ENCODE data around the gene MUC5B.

MUC5B gene

DNA sequence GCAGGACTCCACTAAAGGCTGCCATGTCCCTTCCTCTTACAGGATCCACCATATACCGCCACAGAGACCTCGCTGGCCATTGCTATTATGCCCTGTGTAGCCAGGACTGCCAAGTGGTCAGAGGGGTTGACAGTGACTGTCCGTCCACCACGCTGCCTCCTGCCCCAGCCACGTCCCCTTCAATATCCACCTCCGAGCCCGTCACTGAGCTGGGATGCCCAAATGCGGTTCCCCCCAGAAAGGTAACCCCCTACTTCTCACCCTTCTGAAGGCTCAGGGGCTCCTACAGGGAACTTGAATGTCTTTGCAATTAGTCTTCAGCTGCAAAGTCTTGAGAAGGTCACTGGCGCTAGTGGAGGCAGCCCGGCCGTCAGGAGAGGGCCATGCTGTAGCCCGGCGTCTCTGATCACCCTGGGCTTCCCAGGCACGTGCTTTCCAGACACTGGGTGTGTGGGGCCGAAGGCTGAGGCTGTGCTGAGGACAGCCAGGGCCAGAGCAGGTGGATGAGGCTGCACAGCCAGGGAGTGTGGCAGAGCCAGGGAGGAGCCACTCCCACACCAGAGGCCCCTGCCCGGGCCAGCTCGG is 30.0 kb upstream of the MUC5B start:
- DNase-seq = no peak

DNA sequence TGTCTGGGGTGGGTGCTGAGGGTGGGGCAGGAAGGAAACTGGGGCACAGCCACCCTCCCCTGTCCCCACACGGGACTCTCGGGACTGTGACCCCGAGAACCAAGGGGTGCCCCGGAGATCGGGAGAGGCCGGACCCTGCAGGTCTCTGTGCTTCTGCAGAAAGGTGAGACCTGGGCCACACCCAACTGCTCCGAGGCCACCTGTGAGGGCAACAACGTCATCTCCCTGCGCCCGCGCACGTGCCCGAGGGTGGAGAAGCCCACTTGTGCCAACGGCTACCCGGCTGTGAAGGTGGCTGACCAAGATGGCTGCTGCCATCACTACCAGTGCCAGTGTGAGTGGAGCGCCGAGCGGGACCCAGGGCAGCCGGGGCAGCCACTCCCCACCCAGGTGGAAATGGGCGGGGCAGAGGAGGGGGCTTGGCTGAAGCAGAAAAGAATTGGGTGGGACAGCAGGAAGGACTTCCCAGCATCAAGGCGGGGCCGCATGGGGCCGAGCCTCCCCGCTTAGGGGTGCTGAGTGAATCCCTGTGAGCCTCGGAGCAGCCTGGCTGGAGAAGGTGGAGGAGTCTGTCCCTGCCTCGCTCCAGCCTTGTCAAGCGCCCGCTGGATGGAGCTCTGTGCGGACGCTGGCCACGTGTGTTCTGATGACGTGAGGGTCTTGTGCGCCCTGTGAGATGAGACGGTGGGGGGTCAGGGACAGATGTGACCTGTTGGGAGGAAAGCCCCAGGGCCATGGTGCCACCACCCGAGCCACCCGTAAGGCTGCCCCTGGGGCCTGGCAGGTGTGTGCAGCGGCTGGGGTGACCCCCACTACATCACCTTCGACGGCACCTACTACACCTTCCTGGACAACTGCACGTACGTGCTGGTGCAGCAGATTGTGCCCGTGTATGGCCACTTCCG is 29.3 kb upstream of the MUC5B start:
- DNase-seq = no peak

DNA sequence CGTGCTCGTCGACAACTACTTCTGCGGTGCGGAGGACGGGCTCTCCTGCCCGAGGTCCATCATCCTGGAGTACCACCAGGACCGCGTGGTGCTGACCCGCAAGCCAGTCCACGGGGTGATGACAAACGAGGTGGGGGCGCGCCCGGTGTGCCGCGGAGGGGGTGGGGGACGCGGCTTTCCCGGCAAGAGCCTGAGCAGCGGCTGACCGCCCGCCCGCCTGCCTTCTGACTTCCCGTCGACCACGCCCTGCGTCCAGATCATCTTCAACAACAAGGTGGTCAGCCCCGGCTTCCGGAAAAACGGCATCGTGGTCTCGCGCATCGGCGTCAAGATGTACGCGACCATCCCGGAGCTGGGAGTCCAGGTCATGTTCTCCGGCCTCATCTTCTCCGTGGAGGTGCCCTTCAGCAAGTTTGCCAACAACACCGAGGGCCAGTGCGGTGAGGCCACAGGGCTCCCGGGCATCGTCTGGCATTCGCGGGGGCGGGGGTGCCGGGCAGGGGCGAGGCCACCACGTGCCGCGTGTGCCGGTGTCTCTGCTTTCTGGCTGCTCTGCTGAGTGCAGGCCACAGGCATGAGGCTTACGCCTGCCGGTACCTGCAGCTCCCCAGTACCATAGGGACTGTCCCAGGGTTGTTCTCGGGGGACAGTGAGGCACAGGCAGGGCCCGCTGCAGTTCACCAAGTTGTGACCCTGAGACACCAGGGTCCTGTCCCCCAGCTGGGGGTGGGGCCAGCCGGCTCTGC is 28.5 kb upstream of the MUC5B start:
- DNase-seq = no peak

DNA sequence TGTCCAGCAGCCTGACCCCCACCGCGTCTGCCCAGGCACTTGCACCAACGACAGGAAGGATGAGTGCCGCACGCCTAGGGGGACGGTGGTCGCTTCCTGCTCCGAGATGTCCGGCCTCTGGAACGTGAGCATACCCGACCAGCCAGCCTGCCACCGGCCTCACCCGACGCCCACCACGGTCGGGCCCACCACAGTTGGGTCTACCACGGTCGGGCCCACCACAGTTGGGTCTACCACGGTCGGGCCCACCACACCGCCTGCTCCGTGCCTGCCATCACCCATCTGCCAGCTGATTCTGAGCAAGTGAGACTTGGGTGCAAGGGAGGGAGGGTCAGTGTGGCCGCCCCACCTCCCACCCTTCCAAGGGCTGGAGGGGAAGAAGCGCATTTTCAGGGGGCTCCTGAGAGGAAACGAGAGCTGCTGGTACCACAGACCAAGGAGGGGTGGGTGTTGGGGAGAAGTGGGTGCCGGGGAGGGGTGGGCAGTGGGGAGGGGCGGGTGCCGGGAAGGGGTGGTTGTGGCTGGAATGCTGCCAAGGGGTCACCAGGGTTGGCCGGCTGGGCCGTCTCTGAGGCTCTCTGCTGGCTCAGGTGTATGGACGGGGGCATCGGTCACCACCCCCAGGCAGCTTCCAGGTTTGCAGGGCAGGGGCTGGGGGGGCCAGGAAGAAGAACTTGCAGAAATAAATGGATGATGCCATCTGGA is 27.7 kb upstream of the MUC5B start:
- DNase-seq = no peak

DNA sequence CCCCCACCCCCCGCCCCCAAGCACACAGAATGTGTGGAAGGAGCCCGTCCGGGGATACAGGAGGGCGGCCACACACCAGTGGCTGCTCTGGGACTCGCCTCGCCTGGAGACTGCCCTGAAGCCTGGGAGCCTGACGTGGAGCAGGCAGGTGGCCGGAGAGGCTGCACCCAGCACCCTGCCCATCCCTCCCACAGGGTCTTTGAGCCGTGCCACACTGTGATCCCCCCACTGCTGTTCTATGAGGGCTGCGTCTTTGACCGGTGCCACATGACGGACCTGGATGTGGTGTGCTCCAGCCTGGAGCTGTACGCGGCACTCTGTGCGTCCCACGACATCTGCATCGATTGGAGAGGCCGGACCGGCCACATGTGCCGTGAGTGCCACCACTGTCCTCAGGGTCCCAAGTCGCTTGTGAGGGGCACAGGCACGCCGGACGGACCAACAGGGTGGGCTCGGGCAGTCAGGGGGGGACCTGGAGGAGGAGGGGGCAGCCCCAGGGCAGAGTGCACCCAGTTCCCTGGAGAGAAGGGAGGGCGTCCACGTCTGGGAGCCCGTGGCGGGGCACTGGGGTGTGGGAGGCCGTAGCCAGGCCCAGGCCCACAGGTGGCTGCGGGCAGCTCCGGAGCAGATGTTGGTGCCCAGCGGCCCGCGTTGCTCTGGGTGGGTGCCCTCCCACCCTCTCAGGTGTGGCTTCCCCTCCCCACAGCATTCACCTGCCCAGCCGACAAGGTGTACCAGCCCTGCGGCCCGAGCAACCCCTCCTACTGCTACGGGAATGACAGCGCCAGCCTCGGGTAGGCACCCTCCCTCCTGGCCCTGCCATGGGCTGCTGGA is 27.0 kb upstream of the MUC5B start:
- DNase-seq = no peak

DNA sequence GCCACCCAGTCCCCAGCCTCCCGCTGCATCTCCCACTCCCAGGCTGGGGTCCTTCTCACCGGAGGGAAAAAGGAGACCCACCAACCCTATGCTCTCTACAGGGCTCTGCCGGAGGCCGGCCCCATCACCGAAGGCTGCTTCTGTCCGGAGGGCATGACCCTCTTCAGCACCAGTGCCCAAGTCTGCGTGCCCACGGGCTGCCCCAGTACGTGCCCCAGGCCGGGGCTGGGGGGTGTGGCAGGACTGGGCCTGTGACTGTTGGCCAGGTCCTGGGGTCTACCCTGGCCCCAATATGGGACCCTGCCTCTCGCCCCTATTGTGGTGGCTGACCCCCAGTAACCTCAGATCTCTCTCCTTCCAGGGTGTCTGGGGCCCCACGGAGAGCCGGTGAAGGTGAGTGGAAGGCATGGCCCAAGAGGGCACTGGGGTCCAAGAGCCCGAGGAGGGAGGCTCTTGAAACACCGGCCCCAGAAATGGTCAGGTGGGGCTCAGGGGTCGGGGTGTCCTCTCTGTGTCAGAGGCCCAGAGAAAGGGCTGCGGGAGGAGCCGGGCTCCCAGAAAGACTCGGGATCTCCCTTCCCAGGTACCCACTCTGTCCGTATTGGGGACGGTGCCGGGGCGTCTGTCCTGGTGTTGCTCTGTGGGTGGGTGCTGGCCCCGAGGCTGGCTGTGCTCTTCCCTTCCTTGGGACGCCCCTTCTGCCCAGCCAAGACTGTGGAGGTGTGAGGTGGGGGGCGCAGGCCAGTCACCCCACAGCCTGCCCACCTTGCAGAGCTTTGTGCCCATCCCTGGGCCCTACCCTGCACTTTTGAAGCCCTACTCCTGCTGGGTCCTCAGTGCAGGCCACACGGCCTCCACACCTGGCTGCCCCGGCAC is 26.1 kb upstream of the MUC5B start:
- no peak for DNase-seq

DNA sequence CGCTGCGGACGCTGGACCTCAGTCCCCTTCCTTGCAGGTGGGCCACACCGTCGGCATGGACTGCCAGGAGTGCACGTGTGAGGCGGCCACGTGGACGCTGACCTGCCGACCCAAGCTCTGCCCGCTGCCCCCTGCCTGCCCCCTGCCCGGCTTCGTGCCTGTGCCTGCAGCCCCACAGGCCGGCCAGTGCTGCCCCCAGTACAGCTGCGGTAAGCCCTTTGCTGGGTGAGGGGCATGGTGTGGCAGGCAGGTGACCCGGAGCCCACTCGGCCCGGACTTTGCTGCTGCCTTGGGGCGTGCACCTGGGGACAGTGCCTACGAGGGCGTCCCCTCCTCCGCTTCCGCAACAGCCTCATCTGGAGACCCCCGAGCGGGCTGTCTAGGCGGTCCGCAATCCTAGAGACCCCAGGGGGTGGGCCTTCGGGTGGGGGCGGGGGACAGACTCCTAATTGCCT is 25.4 kb upstream of the MUC5B start:
- DNase-seq = no peak

DNA sequence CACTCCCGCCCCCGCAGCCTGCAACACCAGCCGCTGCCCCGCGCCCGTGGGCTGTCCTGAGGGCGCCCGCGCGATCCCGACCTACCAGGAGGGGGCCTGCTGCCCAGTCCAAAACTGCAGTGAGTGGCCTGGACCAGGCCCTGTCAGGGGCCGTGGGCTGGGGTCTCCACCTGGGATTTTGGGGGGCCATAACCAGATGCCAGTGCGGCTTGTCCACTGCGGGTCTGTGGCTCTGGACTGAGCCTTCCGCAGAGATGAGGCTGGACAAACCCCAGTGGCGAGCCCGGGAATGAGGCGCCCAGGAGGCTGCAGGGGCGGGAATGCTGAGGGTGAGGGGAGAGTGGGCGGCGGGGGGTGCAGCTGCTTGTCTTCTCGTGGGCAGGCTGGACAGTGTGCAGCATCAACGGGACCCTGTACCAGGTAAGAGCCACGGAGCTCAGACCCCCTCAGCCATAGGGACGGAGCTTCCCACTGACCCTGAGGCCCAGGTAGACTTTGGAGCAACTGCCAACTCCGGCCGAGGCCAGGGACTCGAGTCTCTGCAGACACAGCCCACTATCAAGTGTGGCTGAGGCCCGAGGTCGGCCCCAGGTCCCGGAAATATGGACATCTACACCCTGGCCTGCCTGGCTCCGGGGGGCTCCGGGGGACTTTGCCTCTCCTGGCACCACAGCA is 24.8 kb upstream of the MUC5B start:
- no peak for DNase-seq

DNA sequence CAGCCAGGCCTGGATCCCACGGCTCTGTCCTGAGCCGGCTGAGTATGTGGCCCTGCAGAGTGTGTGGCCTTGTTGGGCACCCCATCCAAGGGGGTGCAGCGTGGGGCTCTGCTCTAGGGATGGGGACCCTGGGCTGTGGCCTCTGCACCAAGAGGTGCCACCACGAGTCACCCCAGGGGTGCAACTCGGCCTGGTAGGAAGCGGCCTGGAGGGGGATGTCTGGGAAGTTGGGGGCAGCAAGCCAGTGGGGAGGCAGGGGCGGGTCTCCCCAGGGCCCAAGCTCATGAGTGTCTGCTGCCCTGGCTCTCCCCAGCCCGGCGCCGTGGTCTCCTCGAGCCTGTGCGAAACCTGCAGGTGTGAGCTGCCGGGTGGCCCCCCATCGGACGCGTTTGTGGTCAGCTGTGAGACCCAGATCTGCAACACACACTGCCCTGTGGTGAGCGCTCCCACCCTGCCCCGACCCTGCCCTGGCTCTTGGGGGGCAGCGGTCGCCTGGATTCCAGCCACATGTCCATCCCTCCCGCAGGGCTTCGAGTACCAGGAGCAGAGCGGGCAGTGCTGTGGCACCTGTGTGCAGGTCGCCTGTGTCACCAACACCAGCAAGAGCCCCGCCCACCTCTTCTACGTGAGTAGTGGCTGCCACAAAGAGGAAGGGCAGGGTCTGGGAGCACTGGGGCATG is 24.2 kb upstream of the MUC5B start:
- no peak for DNase-seq

DNA sequence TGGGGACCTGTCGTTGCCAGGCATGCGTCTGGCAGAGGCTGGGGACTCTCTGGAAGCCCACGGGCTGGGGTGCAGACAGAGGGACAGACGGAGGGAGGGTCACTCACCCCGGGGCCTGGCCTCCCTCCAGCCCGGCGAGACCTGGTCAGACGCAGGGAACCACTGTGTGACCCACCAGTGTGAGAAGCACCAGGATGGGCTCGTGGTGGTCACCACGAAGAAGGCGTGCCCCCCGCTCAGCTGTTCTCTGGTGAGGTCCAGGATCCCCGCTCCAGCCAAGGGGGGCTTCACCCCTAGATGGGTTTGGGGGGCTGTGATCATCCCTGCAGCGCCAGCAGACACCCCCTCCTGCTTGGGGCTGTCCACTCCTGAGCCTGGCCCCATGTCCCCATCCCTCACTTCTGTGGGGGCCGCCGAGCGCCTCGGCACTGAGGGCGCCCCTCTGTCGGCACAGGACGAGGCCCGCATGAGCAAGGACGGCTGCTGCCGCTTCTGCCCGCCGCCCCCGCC is 23.6 kb upstream of the MUC5B start:
- no peak for DNase-seq

DNA sequence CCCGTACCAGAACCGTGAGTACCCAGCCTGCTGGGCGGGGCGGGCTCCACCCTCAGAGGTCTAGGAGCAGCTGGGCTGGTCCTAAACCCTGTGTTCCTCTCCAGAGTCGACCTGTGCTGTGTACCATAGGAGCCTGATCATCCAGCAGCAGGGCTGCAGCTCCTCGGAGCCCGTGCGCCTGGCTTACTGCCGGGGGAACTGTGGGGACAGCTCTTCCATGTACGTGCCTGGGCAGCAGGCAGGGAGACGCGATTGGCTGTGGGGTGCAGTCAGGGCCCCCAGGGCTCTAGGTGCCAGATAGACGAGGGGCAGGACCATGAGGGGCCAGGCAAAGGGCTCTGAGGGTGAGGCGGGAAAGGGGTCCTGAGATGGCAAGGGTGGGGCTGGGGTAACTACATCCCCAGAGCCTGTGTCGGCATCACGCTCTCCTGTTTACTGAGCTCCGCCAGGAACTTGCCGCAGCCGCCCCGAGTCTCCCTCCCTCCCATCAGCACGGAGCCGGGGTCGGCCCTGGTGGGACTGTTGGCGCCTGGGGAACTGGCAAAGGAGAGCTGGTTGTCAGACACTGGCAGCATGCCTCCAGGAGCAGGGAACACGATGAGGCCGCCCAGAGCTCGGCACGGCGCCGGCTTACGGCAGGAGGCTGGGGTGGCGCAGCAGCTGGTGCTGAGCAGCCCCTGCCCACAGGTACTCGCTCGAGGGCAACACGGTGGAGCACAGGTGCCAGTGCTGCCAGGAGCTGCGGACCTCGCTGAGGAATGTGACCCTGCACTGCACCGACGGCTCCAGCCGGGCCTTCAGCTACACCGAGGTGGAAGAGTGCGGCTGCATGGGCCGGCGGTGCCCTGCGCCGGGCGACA is 22.9 kb upstream of the MUC5B start:
- no peak for DNase-seq

DNA sequence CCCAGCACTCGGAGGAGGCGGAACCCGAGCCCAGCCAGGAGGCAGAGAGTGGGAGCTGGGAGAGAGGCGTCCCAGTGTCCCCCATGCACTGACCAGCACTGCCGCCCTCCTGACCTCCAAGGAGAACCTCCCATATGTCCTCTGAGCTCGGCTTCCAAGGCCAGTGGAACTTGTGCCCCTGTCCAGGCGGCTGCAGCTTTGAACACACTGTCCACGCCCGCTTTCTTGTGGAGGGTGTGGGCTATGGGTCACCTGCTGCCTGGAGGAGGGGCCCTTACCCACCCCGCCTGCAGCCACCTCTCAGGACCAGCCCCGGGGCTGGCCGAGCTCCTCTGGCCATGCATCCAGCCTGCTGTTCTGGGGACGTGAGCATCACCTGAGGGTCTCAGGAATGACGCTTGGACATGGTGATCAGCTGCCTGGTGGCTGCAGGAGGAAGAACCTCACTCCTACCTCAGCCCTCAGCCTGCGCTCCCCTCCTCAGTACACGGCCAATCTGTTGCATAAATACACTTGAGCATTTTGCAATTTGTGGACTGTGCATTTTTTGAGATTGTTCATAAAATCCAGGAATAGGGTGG is 22.2 kb upstream of the MUC5B start:
- DNase-seq = no peak

DNA sequence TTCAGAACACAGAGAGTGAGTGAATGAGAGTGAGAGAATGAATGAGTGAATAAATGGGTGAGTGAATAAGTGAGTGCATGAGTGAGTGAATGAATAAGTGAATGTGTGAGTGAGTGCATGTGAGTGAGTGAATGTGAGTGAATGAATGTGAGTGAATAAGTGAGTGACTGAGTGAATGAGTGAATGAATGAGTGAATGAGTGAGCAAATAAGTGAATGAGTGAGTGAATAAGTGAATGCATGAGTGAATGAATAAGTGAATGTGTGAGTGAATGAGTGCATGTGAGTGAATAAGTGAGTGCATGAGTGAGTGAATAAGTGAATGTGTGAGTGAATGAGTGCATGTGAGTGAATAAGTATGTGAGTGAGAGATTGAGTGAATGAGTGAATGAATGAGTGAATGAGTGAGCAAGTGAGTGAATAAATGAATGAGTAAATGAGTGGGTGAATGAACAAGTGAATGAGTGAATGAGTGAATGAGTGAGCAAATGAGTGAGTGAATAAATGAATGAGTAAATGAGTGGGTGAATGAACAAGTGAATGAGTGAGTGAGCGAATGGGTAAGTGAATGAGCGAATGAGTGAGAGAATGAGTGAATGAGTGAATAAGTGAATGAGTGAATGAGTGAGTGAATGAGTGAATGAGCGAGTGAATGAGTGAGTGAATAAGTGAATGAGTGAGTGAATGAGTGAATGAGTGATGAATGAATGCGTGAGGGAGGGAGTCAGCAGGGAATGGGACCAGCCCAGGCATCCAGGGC is 21.3 kb upstream of the MUC5B start:
- no peak for DNase-seq

DNA sequence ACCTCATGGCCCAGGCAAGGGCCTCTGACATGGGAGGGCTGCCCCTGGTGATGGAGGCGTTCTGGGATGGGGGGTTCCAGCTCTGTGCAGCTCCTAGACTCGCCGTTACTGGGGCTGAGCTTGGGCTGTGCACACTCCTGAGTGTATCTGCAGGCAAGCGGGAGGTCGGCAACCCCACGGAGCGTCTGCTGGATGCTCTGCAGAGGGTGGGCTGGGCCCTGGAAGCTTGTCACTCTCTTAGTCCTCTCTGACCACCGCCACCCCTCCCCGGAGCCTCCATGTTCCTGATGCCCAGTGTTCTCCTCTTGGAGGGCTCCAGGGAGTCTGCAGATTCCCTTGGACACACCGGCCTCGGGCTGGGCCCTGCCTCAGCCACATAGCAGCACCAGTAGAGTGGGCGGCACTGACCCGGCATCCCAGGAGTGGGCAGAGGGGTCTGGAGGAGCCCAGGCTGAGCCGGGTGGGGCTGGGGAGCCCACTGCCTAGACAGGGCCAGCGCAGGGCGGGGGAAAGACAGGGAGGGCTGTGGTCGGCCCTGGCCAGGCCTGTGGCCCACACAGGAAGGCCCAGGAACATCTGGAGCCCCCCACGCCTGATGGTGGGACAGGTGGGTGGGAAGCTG is 20.6 kb upstream of the MUC5B start:
- DNase-seq = no peak

DNA sequence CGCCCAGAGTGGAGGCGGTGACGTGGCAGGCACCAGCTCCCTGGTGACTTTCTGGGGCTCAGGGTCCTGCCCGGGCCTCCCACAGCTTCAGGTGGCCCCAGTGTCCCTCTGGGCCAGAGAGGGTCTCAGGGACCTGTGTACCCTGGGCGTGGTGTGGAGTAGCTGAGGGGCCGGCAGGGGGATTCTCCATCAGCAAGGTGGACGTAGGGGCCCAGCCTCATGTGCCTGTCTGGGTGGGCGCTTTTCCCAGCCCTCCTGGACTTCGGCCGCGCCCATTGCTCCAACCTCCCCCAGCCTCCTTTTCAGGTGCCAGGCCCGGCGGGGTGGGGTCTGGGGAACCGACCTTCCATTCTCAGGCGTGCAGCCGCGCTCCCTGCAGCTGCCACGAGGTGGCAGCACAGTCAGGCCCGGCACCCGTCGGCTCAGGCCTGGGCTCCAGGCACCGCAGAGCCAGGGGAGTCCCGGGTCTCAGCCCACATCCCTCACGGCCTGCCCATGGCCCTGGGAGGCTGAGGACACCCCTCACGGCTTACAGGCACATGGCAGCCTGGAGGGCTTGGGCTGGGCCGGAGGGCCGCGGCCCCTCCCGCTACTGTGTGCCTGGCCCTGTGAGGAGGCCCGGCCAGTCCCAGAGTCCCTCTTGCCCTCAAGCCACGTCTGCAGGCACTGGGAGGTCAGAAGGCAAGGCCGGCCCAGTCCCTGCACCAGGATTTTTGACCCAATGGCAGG is 19.9 kb upstream of the MUC5B start:
- DNase-seq = peak; percentile 28 to 64
